ENCODE results near the gene GAPDH. TPM values are rescaled to one million over a fixed set of nuclear protein-coding genes. Genes with fewer than 3 reads are reported as not detected.

The GAPDH gene
- total RNA-seq, 2 donors from 2014 or later, result 1,469 to 2,105 TPM

- Histone ChIP-seq H3K4me1 (replicated peaks) (peaks cover 11% of the 10 kb centered on the region), H3K36me3 (no peaks in the 10 kb centered on the region), H3K4me3 (no peak overlapping the region), H3K27me3 (replicated peaks; ENCODE audit: insufficient read depth) (no peaks in the 10 kb centered on the region), H3K9me3 (no peaks in the 10 kb centered on the region), H3K27ac (peak overlapping the region; percentile 69 to 70)
- no peak for DNase-seq (ENCODE audit: low spot score)
- intact Hi-C loops (cut with DNase I), result loop anchor here (5.0 kb wide), 1 partner anchor 79 kb away; the partner anchor contains the start of gene VAMP1
- 46% methylated on average over 11 of the region's 11 CpGs for WGBS
- no peak for TF ChIP-seq POLR2AphosphoS5 (IDR thresholded peaks at IDR 0.05)
- no peak for TF ChIP-seq POLR2A (IDR thresholded peaks at IDR 0.05)
- no peak for TF ChIP-seq CTCF (IDR thresholded peaks at IDR 0.05)
These were observed 17.3 kb downstream of the GAPDH start for GRCh38 chr12:6551496-6552139.

GRCh38 chr12:6552140-6552551 lies 17.8 kb downstream of the GAPDH start:
- DNase-seq (ENCODE audit: low spot score), result no peak
- Histone ChIP-seq H3K4me3 (no peak overlapping the region), H3K36me3 (peaks cover 0 to 2% of the 10 kb centered on the region in 2 donors), H3K27me3 (replicated peaks; ENCODE audit: insufficient read depth) (no peaks in the 10 kb centered on the region), H3K27ac (peak overlapping the region; percentile 69 to 70), H3K4me1 (replicated peaks) (peaks cover 11% of the 10 kb centered on the region), H3K9me3 (no peaks in the 10 kb centered on the region)
- WGBS, result 18% methylated on average over 4 of the region's 4 CpGs
- no peak for TF ChIP-seq CTCF (IDR thresholded peaks at IDR 0.05)
- no peak for TF ChIP-seq POLR2AphosphoS5 (IDR thresholded peaks at IDR 0.05)
- TF ChIP-seq POLR2A (IDR thresholded peaks at IDR 0.05), result no peak
- intact Hi-C loops (cut with DNase I), result loop anchor here (5.0 kb wide), 1 partner anchor 80 kb away; the partner anchor contains the start of gene VAMP1

GRCh38 chr12:6553051-6553868 lies 18.9 kb downstream of the GAPDH start:
- 26% methylated on average over 15 of the region's 15 CpGs for WGBS
- Histone ChIP-seq H3K4me3 (no peak overlapping the region), H3K27ac (peak overlapping the region; percentile 69 to 70), H3K27me3 (replicated peaks; ENCODE audit: insufficient read depth) (no peaks in the 10 kb centered on the region), H3K9me3 (no peaks in the 10 kb centered on the region), H3K4me1 (replicated peaks) (peaks cover 11% of the 10 kb centered on the region), H3K36me3 (peaks cover 0 to 5% of the 10 kb centered on the region in 2 donors)
- intact Hi-C loops (cut with DNase I), result loop anchor here (5.0 kb wide), 1 partner anchor 81 kb away; the partner anchor contains the start of gene VAMP1
- TF ChIP-seq POLR2AphosphoS5 (IDR thresholded peaks at IDR 0.05) (peak; percentile 73), POLR2A (IDR thresholded peaks at IDR 0.05) (no peak)
- no peak for DNase-seq (ENCODE audit: low spot score)

- H3K27me3 ChIP-seq (replicated peaks; ENCODE audit: insufficient read depth), result no peaks in the 10 kb centered on the region
- H3K4me3 ChIP-seq, result peak overlapping the region; percentile 42 to 48
- peak; percentile 50 for DNase-seq (ENCODE audit: low spot score)
- intact Hi-C loops (cut with DNase I), result loop anchor here (5.0 kb wide), 1 partner anchor 82 kb away; the partner anchor contains the start of gene VAMP1
- peak overlapping the region; percentile 50 to 54 for H3K27ac ChIP-seq
- 24% methylated on average over 22 of the region's 22 CpGs for WGBS
- no peaks in the 10 kb centered on the region for H3K9me3 ChIP-seq
- H3K36me3 ChIP-seq, result peaks cover 1 to 9% of the 10 kb centered on the region in 2 donors
- peaks cover 11% of the 10 kb centered on the region for H3K4me1 ChIP-seq (replicated peaks)
- TF ChIP-seq CTCF (IDR thresholded peaks at IDR 0.05), result peak; percentile 10 to 54 (median 37)
- no peak for TF ChIP-seq POLR2A (IDR thresholded peaks at IDR 0.05)
These were observed 20.1 kb downstream of the GAPDH start for GRCh38 chr12:6554168-6555017.

All from prostate gland (tissue), 2 donors.